Dendritic cell treated with granulocyte-macrophage colony-stimulating factor and Interleukin-4, amounts not matched to agents 40 ng/mL and 50 ng/mL, for 4 days (primary cell): ENCODE results near the gene MYO5C.
"Not testable (repeated sequence)": the region's sequence is repeated elsewhere in the genome, so short reads cannot be mapped to it uniquely, and the experiment has no call there.

Experiments
- H3K27ac Mint-ChIP-seq: one replicate; pipeline ENCODE4 v1.8.0; 2022; ENCODE audit warnings: mild to moderate bottlenecking, mixed read lengths
- H3K27me3 Mint-ChIP-seq: one replicate; pipeline ENCODE4 v1.8.0; 2022; ENCODE audit warnings: mild to moderate bottlenecking, mixed read lengths
- H3K36me3 Mint-ChIP-seq: one replicate; pipeline ENCODE4 v1.8.0; 2022; ENCODE audit warnings: low read depth, mixed read lengths
- H3K4me1 Mint-ChIP-seq: one replicate; pipeline ENCODE4 v1.8.0; 2022; ENCODE audit warnings: low read depth, mixed read lengths
- H3K4me3 Mint-ChIP-seq: one replicate; pipeline ENCODE4 v1.8.0; 2022; ENCODE audit warnings: mild to moderate bottlenecking, moderate library complexity, mixed read lengths
- H3K9me3 Mint-ChIP-seq: one replicate; pipeline ENCODE4 v1.8.0; 2022; ENCODE audit warnings: mixed read lengths
- intact Hi-C: fragments of 100-400 bp; cut with micrococcal nuclease; formaldehyde crosslinking; loops from one replicate; pipeline ENCODE4 v1.15.0; 2022

The MYO5C gene

DNA sequence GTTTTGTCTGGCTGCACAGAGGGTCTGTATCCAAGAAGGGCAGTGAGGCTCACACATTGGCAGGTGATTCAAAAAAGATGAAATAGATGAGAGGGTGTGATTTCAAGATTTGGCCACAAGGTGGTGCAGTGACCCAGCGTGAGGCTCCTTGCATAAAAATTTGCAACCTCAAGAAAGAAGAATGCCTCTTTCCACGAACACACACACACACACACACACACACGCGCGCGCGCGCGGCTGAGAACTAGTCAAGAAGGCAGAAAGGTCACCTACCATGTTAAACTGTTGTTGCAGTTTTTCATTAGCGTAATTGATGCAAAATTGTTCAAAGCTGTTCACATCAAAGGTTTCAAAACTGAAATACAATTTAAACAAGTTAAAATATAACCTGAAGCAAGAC is 39.2 kb downstream of the MYO5C start:
- intact Hi-C loops = loop anchor here (1.0 kb wide), 1 partner anchor 479 kb away; no protein-coding TSS in a partner anchor
- H3K27me3 Mint-ChIP-seq = no peaks in the 10 kb centered on the region
- H3K9me3 Mint-ChIP-seq = no peaks in the 10 kb centered on the region
- no peak overlapping the region for H3K27ac Mint-ChIP-seq
- peak overlapping the region; percentile 8 for H3K4me3 Mint-ChIP-seq
- H3K4me1 Mint-ChIP-seq = peaks cover 33% of the 10 kb centered on the region
- no peaks in the 10 kb centered on the region for H3K36me3 Mint-ChIP-seq

DNA sequence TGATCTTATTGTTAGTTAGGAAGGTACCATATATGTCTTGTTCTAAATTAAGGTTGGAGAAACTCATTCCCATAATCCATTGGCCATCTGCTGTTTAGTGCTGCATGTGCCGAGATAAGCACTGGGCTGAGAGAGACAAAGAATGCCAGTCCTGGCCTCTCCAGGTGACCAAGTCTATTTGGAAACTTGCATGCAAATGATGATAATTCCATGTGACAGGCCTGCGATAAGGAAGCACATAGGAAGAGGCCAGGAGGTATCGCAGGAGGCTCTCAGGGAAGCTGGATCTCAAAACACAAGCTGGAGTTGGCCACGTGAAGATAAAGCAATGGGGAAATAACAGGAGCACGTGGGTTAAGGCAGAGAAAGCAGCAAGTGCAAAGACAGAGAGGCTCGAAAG is 39.7 kb downstream of the MYO5C start:
- intact Hi-C loops = loop anchor here (1.0 kb wide), 1 partner anchor 479 kb away; no protein-coding TSS in a partner anchor
- H3K9me3 Mint-ChIP-seq = no peaks in the 10 kb centered on the region
- H3K36me3 Mint-ChIP-seq = no peaks in the 10 kb centered on the region

DNA sequence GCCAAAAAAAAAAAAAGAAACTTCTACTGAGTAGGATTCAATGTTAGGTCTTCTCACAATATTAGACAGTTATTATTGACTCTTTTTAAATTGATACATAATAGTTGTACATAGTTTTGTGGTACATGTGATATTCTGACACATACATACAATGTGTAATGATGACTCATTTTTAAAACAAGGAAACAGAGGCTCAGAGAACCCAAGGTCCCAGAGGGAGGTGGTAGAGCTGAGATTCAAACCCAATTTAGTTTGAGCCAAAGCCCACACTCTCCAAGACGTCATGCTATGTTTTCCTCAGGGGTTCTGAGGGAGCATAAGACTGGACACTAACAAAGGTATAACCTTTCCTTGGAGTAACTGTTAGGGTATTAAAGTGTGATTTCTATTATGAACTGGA is 40.6 kb downstream of the MYO5C start:
- intact Hi-C loops = no loop called here
- Mint-ChIP-seq H3K27me3 (no peaks in the 10 kb centered on the region), H3K4me1 (peaks cover 28% of the 10 kb centered on the region), H3K27ac (peak overlapping the region; percentile 8), H3K4me3 (no peak overlapping the region), H3K36me3 (no peaks in the 10 kb centered on the region), H3K9me3 (no peaks in the 10 kb centered on the region)

More for the DNA sequence above, 39.7 kb downstream of the MYO5C start:
- no peak overlapping the region for H3K27ac Mint-ChIP-seq
- no peak overlapping the region for H3K4me3 Mint-ChIP-seq
- H3K4me1 Mint-ChIP-seq = peaks cover 29% of the 10 kb centered on the region
- no peaks in the 10 kb centered on the region for H3K27me3 Mint-ChIP-seq

DNA sequence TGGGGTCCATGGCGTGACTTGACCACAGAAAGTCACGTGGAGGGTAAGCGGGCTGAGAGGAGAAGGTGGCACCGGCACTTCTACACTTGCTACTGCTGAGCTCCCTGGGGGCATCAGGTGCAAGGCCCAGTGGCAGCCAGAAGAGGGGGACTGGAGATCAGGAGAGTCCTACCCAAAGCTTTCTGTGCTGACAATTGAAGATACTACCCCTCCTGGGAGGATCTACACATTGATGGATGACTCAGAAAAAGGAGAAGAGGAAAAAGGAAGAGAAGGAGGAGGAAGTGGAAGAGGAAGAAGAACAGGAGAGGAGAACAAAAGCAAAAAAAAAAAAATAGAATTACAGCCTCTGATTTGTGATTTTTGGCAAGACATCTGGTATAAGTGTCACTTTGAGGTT is 41.2 kb downstream of the MYO5C start:
- Mint-ChIP-seq H3K27me3 (no peaks in the 10 kb centered on the region), H3K27ac (peak overlapping the region; percentile 8), H3K36me3 (no peaks in the 10 kb centered on the region), H3K4me1 (peaks cover 28% of the 10 kb centered on the region), H3K4me3 (no peak overlapping the region), H3K9me3 (no peaks in the 10 kb centered on the region)
- intact Hi-C loops = no loop called here

DNA sequence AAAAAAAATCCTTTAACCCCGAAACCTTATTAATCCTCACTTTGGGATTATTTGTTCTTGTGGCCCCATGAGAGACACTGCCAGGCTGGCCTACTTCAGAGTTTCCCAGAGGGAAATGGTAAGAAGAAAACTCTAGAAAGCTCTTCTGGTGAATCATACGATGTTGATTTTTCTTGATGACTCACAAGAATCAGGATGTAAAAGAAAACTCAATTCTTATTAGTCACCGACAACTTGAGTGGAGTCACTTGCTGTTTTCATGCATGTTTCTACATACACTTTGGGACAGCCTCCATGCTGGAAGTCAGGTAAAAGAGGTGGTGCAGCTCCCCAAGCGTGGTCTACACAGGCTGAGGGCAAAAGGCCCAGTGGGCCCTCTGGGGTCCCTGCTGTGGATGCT is 42.8 kb downstream of the MYO5C start:
- no peaks in the 10 kb centered on the region for H3K27me3 Mint-ChIP-seq
- intact Hi-C loops = no loop called here
- peaks cover 38% of the 10 kb centered on the region for H3K4me1 Mint-ChIP-seq
- H3K4me3 Mint-ChIP-seq = no peak overlapping the region
- no peak overlapping the region for H3K27ac Mint-ChIP-seq
- H3K9me3 Mint-ChIP-seq = no peaks in the 10 kb centered on the region
- no peaks in the 10 kb centered on the region for H3K36me3 Mint-ChIP-seq

GRCh38 chr15:52251144-52251860 is 44.3 kb downstream of the MYO5C start:
- Mint-ChIP-seq H3K4me3 (no peak overlapping the region), H3K27me3 (no peaks in the 10 kb centered on the region), H3K36me3 (no peaks in the 10 kb centered on the region), H3K9me3 (no peaks in the 10 kb centered on the region), H3K4me1 (peaks cover 52% of the 10 kb centered on the region), H3K27ac (no peak overlapping the region)
- intact Hi-C loops = no loop called here

DNA sequence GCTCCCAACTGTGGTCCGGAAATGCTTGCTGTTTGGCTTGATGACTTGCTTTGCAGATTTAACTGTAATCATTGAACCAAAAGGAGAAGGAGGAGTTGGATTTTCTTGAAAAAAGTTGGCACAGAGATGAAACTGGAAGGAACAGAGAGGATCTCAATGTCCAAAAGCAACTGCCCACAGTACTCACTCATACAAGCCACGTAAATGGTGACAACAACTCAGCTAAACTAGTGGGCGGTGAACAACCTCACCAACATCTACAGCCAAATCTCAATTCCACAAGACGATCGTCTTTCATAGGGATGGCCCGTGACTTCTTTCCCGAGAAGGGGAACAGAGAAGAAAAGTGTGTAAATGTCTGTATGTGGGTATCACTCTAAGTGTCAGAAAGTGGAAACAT is 48.1 kb downstream of the MYO5C start:
- Mint-ChIP-seq H3K9me3 (no peaks in the 10 kb centered on the region), H3K36me3 (no peaks in the 10 kb centered on the region), H3K27ac (peak overlapping the region; percentile 55), H3K4me3 (no peak overlapping the region), H3K27me3 (no peaks in the 10 kb centered on the region), H3K4me1 (peaks cover 56% of the 10 kb centered on the region)
- intact Hi-C loops = no loop called here

DNA sequence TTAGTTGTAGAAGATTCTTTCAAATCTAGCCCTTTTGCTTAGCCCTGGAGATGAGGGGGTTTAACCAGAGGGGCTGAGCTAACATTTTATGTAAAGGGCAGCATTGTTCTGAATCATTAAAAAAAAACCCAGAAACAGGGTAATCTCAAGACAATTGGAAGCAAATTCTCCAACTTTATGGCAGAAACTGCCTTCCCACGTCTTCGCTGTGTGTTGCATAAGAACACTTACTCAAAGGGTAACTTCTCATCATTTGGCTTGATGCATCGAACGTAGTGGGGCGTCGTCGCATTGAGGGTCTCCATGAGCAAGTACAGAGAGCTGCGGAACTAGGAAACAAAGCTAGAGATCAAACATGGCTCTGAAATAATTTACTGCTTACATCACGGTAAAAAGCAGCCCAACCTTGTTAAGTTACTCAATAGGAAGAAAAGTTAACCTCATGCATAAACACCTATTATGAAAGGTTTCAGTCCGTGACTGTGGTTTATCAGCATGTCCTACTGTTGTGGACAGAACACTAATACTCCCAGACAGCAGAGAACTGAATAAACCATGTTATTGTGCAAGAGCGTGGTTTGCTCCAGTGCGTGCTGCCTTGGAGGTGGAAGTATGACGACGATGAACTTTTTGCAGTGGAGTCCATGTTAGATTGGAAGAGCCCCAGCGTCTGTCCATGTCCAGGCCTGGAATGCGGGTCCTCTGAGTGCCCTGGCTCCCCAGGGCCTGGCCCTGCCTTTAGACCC is 48.7 kb downstream of the MYO5C start:
- Mint-ChIP-seq H3K4me1 (peaks cover 53% of the 10 kb centered on the region), H3K36me3 (no peaks in the 10 kb centered on the region)

DNA sequence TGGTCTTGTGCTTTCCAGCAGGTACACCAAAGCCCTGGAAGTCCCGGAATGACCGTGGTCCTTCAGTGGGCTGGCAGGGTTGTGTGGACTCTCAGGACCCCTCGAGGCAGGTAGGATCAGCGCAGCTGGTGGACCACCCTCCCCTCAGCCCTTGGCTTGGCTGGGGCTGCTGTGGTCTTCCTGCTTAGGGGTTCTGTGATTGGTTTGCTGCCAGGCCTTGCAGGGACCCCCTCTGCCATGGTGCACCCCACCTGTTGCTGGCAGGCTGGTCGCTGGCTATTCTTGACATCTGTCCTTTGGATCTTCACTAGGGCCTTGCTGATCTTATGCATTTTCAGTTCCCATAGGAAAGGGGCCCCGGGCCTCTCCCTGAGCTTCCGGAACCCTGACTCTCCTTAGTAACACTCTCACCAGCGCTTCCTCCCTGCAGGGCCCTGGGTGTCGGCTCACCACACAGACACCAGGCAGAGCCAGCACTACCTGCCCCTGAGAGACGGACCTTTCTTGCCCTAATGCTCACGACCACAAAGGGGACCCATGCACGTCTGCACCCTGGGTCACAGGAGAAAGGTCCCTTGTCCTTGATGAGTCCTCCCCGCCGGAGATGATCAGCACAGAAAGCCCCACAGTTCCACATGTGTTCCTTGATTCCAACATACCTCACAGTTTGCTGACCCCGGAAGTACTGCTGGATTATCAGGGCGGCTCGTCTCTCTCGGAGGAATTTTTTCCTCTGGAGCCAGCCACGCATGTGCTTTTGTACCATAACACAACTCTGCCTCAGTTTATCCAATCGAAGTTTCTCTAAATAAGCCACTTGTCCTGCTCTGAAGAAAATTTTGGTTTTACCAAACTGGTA is 51.7 kb downstream of the MYO5C start:
- Mint-ChIP-seq H3K36me3 (no peaks in the 10 kb centered on the region), H3K4me3 (no peak overlapping the region), H3K27ac (peak overlapping the region; percentile 39), H3K27me3 (no peaks in the 10 kb centered on the region), H3K4me1 (peaks cover 53% of the 10 kb centered on the region), H3K9me3 (no peaks in the 10 kb centered on the region)
- intact Hi-C loops = no loop called here

More for the DNA sequence above, 48.7 kb downstream of the MYO5C start:
- no peak overlapping the region for H3K4me3 Mint-ChIP-seq
- peak overlapping the region; percentile 55 for H3K27ac Mint-ChIP-seq
- intact Hi-C loops = no loop called here
- H3K9me3 Mint-ChIP-seq = no peaks in the 10 kb centered on the region
- no peaks in the 10 kb centered on the region for H3K27me3 Mint-ChIP-seq

DNA sequence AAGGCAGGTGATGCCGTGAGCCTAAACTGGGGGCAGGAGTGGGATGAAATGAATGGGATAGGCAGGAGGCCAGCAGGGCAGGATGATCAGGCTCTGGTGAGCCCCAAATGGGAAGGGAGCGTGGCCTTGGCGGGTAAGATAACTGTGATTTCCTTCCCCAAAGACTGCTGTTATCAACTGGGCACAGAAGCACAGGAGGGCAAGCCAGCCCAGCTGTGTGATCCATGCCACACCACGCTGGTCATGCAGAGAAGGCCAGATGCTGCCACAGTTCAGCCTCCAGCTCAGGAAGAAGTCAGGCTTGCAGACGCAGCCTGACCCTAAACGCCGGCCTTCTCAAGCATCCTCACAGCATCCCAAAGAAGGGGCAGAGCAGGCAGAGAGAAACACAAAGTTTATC is 52.3 kb downstream of the MYO5C start:
- Mint-ChIP-seq H3K4me3 (no peak overlapping the region), H3K27ac (no peak overlapping the region), H3K4me1 (peaks cover 49% of the 10 kb centered on the region), H3K9me3 (no peaks in the 10 kb centered on the region), H3K27me3 (no peaks in the 10 kb centered on the region), H3K36me3 (no peaks in the 10 kb centered on the region)
- intact Hi-C loops = no loop called here

GRCh38 chr15:52241489-52241888 is 54.1 kb downstream of the MYO5C start:
- H3K27ac Mint-ChIP-seq = no peak overlapping the region
- intact Hi-C loops = no loop called here
- H3K9me3 Mint-ChIP-seq = no peaks in the 10 kb centered on the region
- peaks cover 36% of the 10 kb centered on the region for H3K4me1 Mint-ChIP-seq
- no peaks in the 10 kb centered on the region for H3K27me3 Mint-ChIP-seq
- H3K4me3 Mint-ChIP-seq = no peak overlapping the region
- no peaks in the 10 kb centered on the region for H3K36me3 Mint-ChIP-seq

DNA sequence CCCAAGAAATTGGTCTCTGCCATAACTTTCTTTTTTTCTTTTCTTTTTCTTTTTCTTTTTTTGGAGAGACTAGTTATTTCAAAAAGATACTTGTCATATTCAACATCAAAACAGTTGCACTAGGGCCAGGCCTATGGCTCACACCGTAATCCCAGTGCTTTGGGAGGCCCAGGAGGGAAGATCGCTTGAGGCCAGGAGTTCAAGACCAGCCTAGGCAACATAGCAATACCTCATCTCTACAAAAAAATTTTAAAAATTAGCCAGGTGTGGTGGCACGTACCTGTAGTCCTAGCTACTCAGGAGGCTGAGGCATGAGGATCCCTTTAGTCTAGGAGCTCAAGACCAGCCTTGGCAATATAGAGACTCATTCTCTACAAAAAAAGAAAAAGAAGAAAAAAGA is 55.4 kb downstream of the MYO5C start:
- Mint-ChIP-seq H3K27me3 (no peaks in the 10 kb centered on the region), H3K27ac (no peak overlapping the region), H3K4me3 (no peak overlapping the region), H3K9me3 (no peaks in the 10 kb centered on the region), H3K36me3 (no peaks in the 10 kb centered on the region), H3K4me1 (peaks cover 34% of the 10 kb centered on the region)
- intact Hi-C loops = no loop called here

- H3K27me3 Mint-ChIP-seq, H3K9me3 Mint-ChIP-seq, intact Hi-C loops, H3K36me3 Mint-ChIP-seq, H3K4me3 Mint-ChIP-seq, H3K27ac Mint-ChIP-seq: not testable (repeated sequence)
- H3K4me1 Mint-ChIP-seq = peaks cover 30% of the 10 kb centered on the region
Measured at GRCh38 chr15:52238989-52239525, 56.5 kb downstream of the MYO5C start.

GRCh38 chr15:52238149-52238548 is 57.5 kb downstream of the MYO5C start:
- H3K4me1 Mint-ChIP-seq = peaks cover 29% of the 10 kb centered on the region
- H3K36me3 Mint-ChIP-seq = no peaks in the 10 kb centered on the region

More at GRCh38 chr15:52238149-52238548, 57.5 kb downstream of the MYO5C start:
- Mint-ChIP-seq H3K27me3 (no peaks in the 10 kb centered on the region), H3K4me3 (no peak overlapping the region), H3K27ac (no peak overlapping the region), H3K9me3 (no peaks in the 10 kb centered on the region)
- intact Hi-C loops = no loop called here
